Mesendoderm (in vitro differentiated cells): ENCODE results near the gene CMIP.
A peak's percentile ranks its signal among the peaks of the same experiment; 100 is the strongest.

Experiments used
- DNase-seq: peaks from one replicate; pipeline ENCODE4 v3.0.0; 2013
- H2AK5ac ChIP-seq: 2 replicates; pipeline ENCODE4 v1.6.1; 2013; ENCODE audit warnings: low read length, inconsistent platforms
- H2BK120ac ChIP-seq: 2 replicates; pipeline ENCODE4 v1.6.1; 2013; ENCODE audit warnings: low read depth, mild to moderate bottlenecking, low read length, moderate library complexity, mixed read lengths
- H2BK15ac ChIP-seq: replicated peaks from 2 replicates; pipeline ENCODE4 v1.6.1; 2013; ENCODE audit warnings: low read depth, mild to moderate bottlenecking, moderate library complexity
- H2BK5ac ChIP-seq: 2 replicates; pipeline ENCODE4 v1.6.1; 2013; ENCODE audit warnings: low read length, inconsistent platforms
- H3K18ac ChIP-seq: 2 replicates; pipeline ENCODE4 v1.6.1; 2013; ENCODE audit warnings: mild to moderate bottlenecking, low read length, mixed read lengths
- H3K23ac ChIP-seq: one replicate; pipeline ENCODE4 v1.6.1; 2013; ENCODE audit warnings: low read length
- H3K27ac ChIP-seq: 2 replicates; pipeline ENCODE4 v1.5.1; 2013; ENCODE audit warnings: low read depth, mild to moderate bottlenecking, inconsistent platforms, low read length, moderate library complexity
- H3K27me3 ChIP-seq: 2 replicates; pipeline ENCODE4 v1.6.1; 2013; ENCODE audit warnings: low read length, control low read depth, mild to moderate bottlenecking, inconsistent platforms; ENCODE audit not compliant: insufficient read depth, poor library complexity
- H3K36me3 ChIP-seq: 2 replicates; pipeline ENCODE4 v1.6.1; 2013; ENCODE audit warnings: low read length, inconsistent platforms; ENCODE audit not compliant: control insufficient read depth, insufficient read depth
- H3K4ac ChIP-seq: one replicate; pipeline ENCODE4 v1.6.1; 2013; ENCODE audit warnings: low read depth, mild to moderate bottlenecking, low read length, moderate library complexity
- H3K4me1 ChIP-seq: 2 replicates; pipeline ENCODE4 v1.6.1; 2013; ENCODE audit warnings: low read depth, low read length, inconsistent platforms; ENCODE audit not compliant: control insufficient read depth
- H3K4me2 ChIP-seq: 2 replicates; pipeline ENCODE4 v1.6.1; 2013; ENCODE audit warnings: low read length
- H3K4me3 ChIP-seq: 2 replicates; pipeline ENCODE4 v1.5.1; 2013; ENCODE audit warnings: mild to moderate bottlenecking, low read length
- H3K56ac ChIP-seq: one replicate; pipeline ENCODE4 v1.6.1; 2013; ENCODE audit warnings: low read length
- H3K79me1 ChIP-seq: 2 replicates; pipeline ENCODE4 v1.6.1; 2013; ENCODE audit warnings: low read length, inconsistent platforms
- H3K79me2 ChIP-seq: 2 replicates; pipeline ENCODE4 v1.6.1; 2013; ENCODE audit warnings: mild to moderate bottlenecking, low read length; ENCODE audit not compliant: control insufficient read depth, insufficient read depth
- H3K9ac ChIP-seq: 2 replicates; pipeline ENCODE4 v1.6.1; 2013; ENCODE audit warnings: low read length, inconsistent platforms
- H4K5ac ChIP-seq: one replicate; pipeline ENCODE4 v1.6.1; 2013; ENCODE audit warnings: low read length
- H4K8ac ChIP-seq: one replicate; pipeline ENCODE4 v1.6.1; 2013; ENCODE audit warnings: low read depth, mild to moderate bottlenecking, control low read depth, low read length, moderate library complexity
- WGBS: extraction: QIAGEN DNeasy Blood & Tissue Kit; methylation state at CpG from one replicate; pipeline ENCODE4 v1.1.7; 2013; ENCODE audit warnings: low lambda C conversion rate, missing lambda C conversion rate; ENCODE audit not compliant: insufficient coverage; ENCODE audit errors: extremely low coverage; 5-methylcytosine and 5-hydroxymethylcytosine counted together

Gene CMIP

GRCh38 chr16:81650281-81650680 is 205.7 kb downstream of the CMIP start:
- H4K5ac ChIP-seq, result no peak overlapping the region
- H3K79me2 ChIP-seq, result peaks cover 2% of the 10 kb centered on the region
- H3K9ac ChIP-seq, result no peak overlapping the region
- H3K18ac ChIP-seq, result no peak overlapping the region
- H2BK15ac ChIP-seq, result no peak overlapping the region
- WGBS, result no CpG with 5 or more reads among the region's 8 CpGs
- H3K23ac ChIP-seq, result no peak overlapping the region
- peaks cover 8% of the 10 kb centered on the region for H3K79me1 ChIP-seq
- no peaks in the 10 kb centered on the region for H3K36me3 ChIP-seq
- H3K4me2 ChIP-seq, result no peak overlapping the region
- no peak overlapping the region for H3K56ac ChIP-seq
- no peaks in the 10 kb centered on the region for H3K27me3 ChIP-seq
- H3K4ac ChIP-seq, result no peak overlapping the region
- no peak overlapping the region for H2AK5ac ChIP-seq
- DNase-seq, result no peak
- H2BK5ac ChIP-seq, result no peak overlapping the region
- no peak overlapping the region for H3K4me3 ChIP-seq
- H3K27ac ChIP-seq, result no peak overlapping the region
- H2BK120ac ChIP-seq, result no peak overlapping the region
- H4K8ac ChIP-seq, result no peak overlapping the region
- H3K4me1 ChIP-seq, result peaks cover 10% of the 10 kb centered on the region

DNA sequence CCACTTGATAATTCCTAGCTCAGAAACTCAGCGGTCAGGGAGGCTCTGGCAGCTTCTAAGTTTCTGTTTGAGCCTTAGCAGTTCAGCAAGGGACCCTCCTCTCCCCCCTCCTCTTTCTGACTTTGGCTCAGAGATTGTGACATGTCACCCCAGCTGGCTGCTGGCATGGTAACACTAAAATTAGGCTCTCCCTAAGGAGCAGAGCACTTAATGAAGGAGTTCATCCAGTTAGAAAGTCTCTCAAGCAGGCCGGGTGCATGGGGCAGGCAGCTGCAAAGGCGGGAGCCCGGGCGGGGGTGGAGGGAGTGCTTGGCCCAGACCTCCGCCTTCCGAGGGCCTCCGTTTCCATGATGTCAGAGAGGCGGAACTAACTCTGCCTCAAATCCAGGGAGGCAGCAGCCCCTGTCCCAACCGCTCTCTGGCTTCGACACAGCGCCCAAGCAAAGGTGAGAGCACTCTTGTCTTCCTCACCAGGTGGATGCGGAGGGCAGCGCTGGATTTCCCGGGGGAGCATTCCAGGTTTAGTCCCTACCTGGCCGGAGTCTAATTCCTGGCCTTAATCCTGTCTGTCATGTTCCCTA is 206.5 kb downstream of the CMIP start:
- no peak overlapping the region for H2AK5ac ChIP-seq
- H3K27ac ChIP-seq, result no peak overlapping the region
- H3K4me1 ChIP-seq, result peaks cover 10% of the 10 kb centered on the region
- no peak overlapping the region for H3K56ac ChIP-seq
- H3K18ac ChIP-seq, result no peak overlapping the region
- H4K8ac ChIP-seq, result no peak overlapping the region
- peaks cover 8% of the 10 kb centered on the region for H3K79me1 ChIP-seq
- no peak overlapping the region for H3K23ac ChIP-seq
- no CpG with 5 or more reads among the region's 16 CpGs for WGBS
- peak; percentile 83 for DNase-seq
- no peak overlapping the region for H3K4me2 ChIP-seq
- H2BK5ac ChIP-seq, result no peak overlapping the region
- H3K27me3 ChIP-seq, result no peaks in the 10 kb centered on the region
- no peak overlapping the region for H4K5ac ChIP-seq
- H3K4me3 ChIP-seq, result no peak overlapping the region
- no peaks in the 10 kb centered on the region for H3K36me3 ChIP-seq
- H3K4ac ChIP-seq, result no peak overlapping the region
- H3K9ac ChIP-seq, result peak overlapping the region; percentile 29
- H2BK15ac ChIP-seq, result no peak overlapping the region
- peaks cover 2% of the 10 kb centered on the region for H3K79me2 ChIP-seq
- no peak overlapping the region for H2BK120ac ChIP-seq

GRCh38 chr16:81651758-81652718 is 207.4 kb downstream of the CMIP start:
- no peaks in the 10 kb centered on the region for H3K36me3 ChIP-seq
- H2BK15ac ChIP-seq, result no peak overlapping the region
- H4K5ac ChIP-seq, result no peak overlapping the region
- DNase-seq, result no peak
- H3K56ac ChIP-seq, result peak overlapping the region; percentile 71
- H2BK120ac ChIP-seq, result no peak overlapping the region
- H3K4me1 ChIP-seq, result peaks cover 10% of the 10 kb centered on the region
- H4K8ac ChIP-seq, result no peak overlapping the region
- H2BK5ac ChIP-seq, result no peak overlapping the region
- no peak overlapping the region for H3K9ac ChIP-seq
- H3K27me3 ChIP-seq, result no peaks in the 10 kb centered on the region
- no peak overlapping the region for H3K18ac ChIP-seq
- no peak overlapping the region for H3K4ac ChIP-seq
- WGBS, result no CpG with 5 or more reads among the region's 19 CpGs
- no peak overlapping the region for H3K23ac ChIP-seq
- H3K4me3 ChIP-seq, result no peak overlapping the region
- no peak overlapping the region for H2AK5ac ChIP-seq
- no peak overlapping the region for H3K27ac ChIP-seq
- H3K4me2 ChIP-seq, result no peak overlapping the region
- H3K79me1 ChIP-seq, result peaks cover 6% of the 10 kb centered on the region
- H3K79me2 ChIP-seq, result peaks cover 2% of the 10 kb centered on the region

GRCh38 chr16:81652798-81653505 is 208.3 kb downstream of the CMIP start:
- Histone ChIP-seq H3K36me3 (no peaks in the 10 kb centered on the region), H3K56ac (no peak overlapping the region), H3K4me1 (peaks cover 6% of the 10 kb centered on the region), H3K79me1 (peaks cover 6% of the 10 kb centered on the region), H3K18ac (no peak overlapping the region), H2BK5ac (no peak overlapping the region), H3K9ac (no peak overlapping the region), H3K79me2 (peaks cover 2% of the 10 kb centered on the region), H3K27me3 (no peaks in the 10 kb centered on the region), H4K8ac (no peak overlapping the region), H3K4ac (no peak overlapping the region), H3K27ac (no peak overlapping the region), H3K23ac (no peak overlapping the region), H2BK120ac (no peak overlapping the region), H3K4me2 (no peak overlapping the region), H4K5ac (no peak overlapping the region), H3K4me3 (no peak overlapping the region), H2BK15ac (no peak overlapping the region), H2AK5ac (no peak overlapping the region)
- DNase-seq, result no peak
- WGBS, result no CpG with 5 or more reads among the region's 21 CpGs

DNA sequence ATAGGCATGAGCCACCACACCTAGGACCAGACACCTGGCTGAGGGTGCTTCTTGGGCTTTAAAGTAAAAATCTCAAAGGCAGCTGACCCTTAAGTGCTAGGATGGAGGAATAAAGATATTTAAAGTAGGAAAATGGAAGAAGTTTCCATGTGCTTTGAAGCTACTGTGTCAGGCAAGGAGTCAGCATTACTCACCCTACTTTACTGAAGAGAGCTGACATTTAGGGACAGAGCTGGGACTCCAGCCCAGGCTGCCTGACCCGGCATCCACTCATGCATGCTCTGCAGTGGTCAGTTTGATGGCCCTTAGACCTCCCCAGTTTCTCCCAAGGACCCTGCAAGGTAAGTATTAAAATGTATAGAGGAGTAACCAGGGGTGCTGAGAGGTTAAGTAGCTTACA is 209.7 kb downstream of the CMIP start:
- Histone ChIP-seq H2BK15ac (no peak overlapping the region), H3K27me3 (no peaks in the 10 kb centered on the region), H4K8ac (no peak overlapping the region), H2BK5ac (no peak overlapping the region), H3K4me2 (no peak overlapping the region), H3K23ac (no peak overlapping the region), H3K36me3 (no peaks in the 10 kb centered on the region), H4K5ac (no peak overlapping the region), H3K4ac (no peak overlapping the region), H3K79me2 (no peaks in the 10 kb centered on the region), H3K9ac (no peak overlapping the region), H3K4me1 (peaks cover 6% of the 10 kb centered on the region), H3K27ac (no peak overlapping the region), H3K4me3 (no peak overlapping the region), H3K18ac (no peak overlapping the region), H2BK120ac (no peak overlapping the region), H3K79me1 (no peaks in the 10 kb centered on the region), H3K56ac (no peak overlapping the region), H2AK5ac (no peak overlapping the region)
- WGBS, result no CpG with 5 or more reads among the region's 1 CpG
- DNase-seq, result no peak
